Neural cell (in vitro differentiated cells): ENCODE measurements around the gene MAP3K1. TPM values are rescaled to one million over a fixed set of nuclear protein-coding genes. Genes with fewer than 3 reads are reported as not detected.
A peak's percentile ranks its signal among the peaks of the same experiment; 100 is the strongest.

Experiments
- H2AFZ ChIP-seq: fragments of 200-600, 300-800 bp; sonication (generic), shearing (Covaris generic); 2 replicates; pipeline ENCODE4 v1.6.0; 2014; ENCODE audit warnings: low read depth, mild to moderate bottlenecking, antibody characterized with exemption, low read length, moderate library complexity
- H3F3A ChIP-seq: fragments of 200-600 bp; shearing (Covaris generic); 2 replicates; pipeline ENCODE4 v1.6.1; 2016; ENCODE audit warnings: mild to moderate bottlenecking, moderate library complexity, mixed read lengths, antibody characterized with exemption, low read length; ENCODE audit not compliant: insufficient read depth, poor library complexity, severe bottlenecking
- H3K27ac ChIP-seq: fragments of 200-600, 300-800 bp; sonication (generic), shearing (Covaris generic); 2 replicates; pipeline ENCODE4 v1.5.1; 2014; ENCODE audit warnings: mild to moderate bottlenecking, low read length, moderate library complexity
- H3K27me3 ChIP-seq: fragments of 300-800, 200-600 bp; sonication (generic), shearing (Covaris generic); 2 replicates; pipeline ENCODE4 v1.6.0; 2014; ENCODE audit warnings: mild to moderate bottlenecking, low read depth, low read length, moderate library complexity; ENCODE audit not compliant: insufficient read depth
- H3K36me3 ChIP-seq: fragments of 300-800, 200-600 bp; sonication (generic), shearing (Covaris generic); 2 replicates; pipeline ENCODE4 v1.5.1; 2014; ENCODE audit warnings: mild to moderate bottlenecking, antibody characterized with exemption, low read length, moderate library complexity; ENCODE audit not compliant: insufficient read depth
- H3K4me2 ChIP-seq: fragments of 300-800, 200-600 bp; sonication (generic), shearing (Covaris generic); 2 replicates; pipeline ENCODE4 v1.6.0; 2014; ENCODE audit warnings: mild to moderate bottlenecking, low read length
- H3K4me3 ChIP-seq: fragments of 300-800, 200-600 bp; sonication (generic), shearing (Covaris generic); 2 replicates; pipeline ENCODE4 v1.5.1; 2014; ENCODE audit warnings: mild to moderate bottlenecking, low read length, moderate library complexity
- H3K79me2 ChIP-seq: fragments of 200-600 bp; shearing (Covaris generic); replicated peaks from 2 replicates; pipeline ENCODE4 v1.6.0; 2014; ENCODE audit warnings: mild to moderate bottlenecking, low read length, moderate library complexity; ENCODE audit not compliant: insufficient read depth
- H3K9ac ChIP-seq: fragments of 300-800, 200-600 bp; sonication (generic), shearing (Covaris generic); 2 replicates; pipeline ENCODE4 v1.6.1; 2016; ENCODE audit warnings: mild to moderate bottlenecking, low read length, mixed read lengths
- H3K9me2 ChIP-seq: fragments of 200-600 bp; shearing (Covaris generic); 2 replicates; pipeline ENCODE4 v1.6.1; 2016; ENCODE audit warnings: mild to moderate bottlenecking, low read length, mixed read lengths; ENCODE audit not compliant: insufficient read depth
- H3K9me3 ChIP-seq: fragments of 200-600, 300-800 bp; sonication (generic), shearing (Covaris generic); 2 replicates; pipeline ENCODE4 v1.6.1; 2016; ENCODE audit warnings: mild to moderate bottlenecking, mixed run types, low read length, moderate library complexity, mixed read lengths
- H4K20me1 ChIP-seq: fragments of 200-600 bp; shearing (Covaris generic); 2 replicates; pipeline ENCODE4 v1.6.1; 2016; ENCODE audit warnings: mild to moderate bottlenecking, mixed run types; ENCODE audit not compliant: insufficient read depth
- EP300 ChIP-seq: fragments of 450-650 bp; conservative IDR thresholded peaks from 2 replicates; pipeline ENCODE4 v1.6.1; 2014; ENCODE audit warnings: antibody characterized with exemption, mild to moderate bottlenecking, moderate library complexity; ENCODE audit not compliant: poor library complexity, severe bottlenecking
- EZH2 ChIP-seq: fragments of 200-600, 300-800 bp; shearing (Covaris generic), sonication (generic); IDR thresholded peaks from 2 replicates; pipeline ENCODE4 v1.6.1; 2014; ENCODE audit warnings: antibody characterized with exemption, low read length, borderline replicate concordance, mild to moderate bottlenecking; ENCODE audit not compliant: insufficient read depth, poor library complexity, severe bottlenecking
- MXI1 ChIP-seq: fragments of 450-650 bp; conservative IDR thresholded peaks from 2 replicates; pipeline ENCODE4 v1.6.1; 2014; ENCODE audit warnings: antibody characterized with exemption, mild to moderate bottlenecking; ENCODE audit not compliant: poor library complexity, severe bottlenecking
- POLR2AphosphoS5 ChIP-seq: IDR thresholded peaks from 2 replicates; pipeline ENCODE4 v1.6.1; 2012
- RAD21 ChIP-seq: fragments of 450-650 bp; conservative IDR thresholded peaks from 2 replicates; pipeline ENCODE4 v1.6.1; 2014; ENCODE audit warnings: antibody characterized with exemption, mild to moderate bottlenecking, moderate library complexity
- SMC3 ChIP-seq: fragments of 450-650 bp; conservative IDR thresholded peaks from 2 replicates; pipeline ENCODE4 v1.6.1; 2014; ENCODE audit warnings: antibody characterized with exemption, mild to moderate bottlenecking, moderate library complexity; ENCODE audit not compliant: poor library complexity
- TAF1 ChIP-seq: IDR thresholded peaks from 2 replicates; pipeline ENCODE4 v1.6.1; 2012; ENCODE audit warnings: low read depth
- polyA plus RNA-seq: library from polyadenylated mRNA; depleted of rRNA; stranded (reverse); fragments of >200 nt; gene quantifications from 2 replicates; pipeline ENCODE4 v1.2.3, GENCODE V29; 2014
- TF ChIP-seq, protein P1 (sequence below): IDR thresholded peaks from 2 replicates; pipeline ENCODE4 v1.6.1; 2012; ENCODE audit warnings: borderline replicate concordance
- TF ChIP-seq, protein P2 (sequence below): fragments of 450-650 bp; IDR thresholded peaks from 2 replicates; pipeline ENCODE4 v1.5.1; 2014; ENCODE audit warnings: antibody characterized with exemption, mild to moderate bottlenecking, moderate library complexity; ENCODE audit not compliant: poor library complexity, severe bottlenecking

MAP3K1 gene
- polyA plus RNA-seq, 1 donor from 2014 or later, result 26.4 TPM

DNA sequence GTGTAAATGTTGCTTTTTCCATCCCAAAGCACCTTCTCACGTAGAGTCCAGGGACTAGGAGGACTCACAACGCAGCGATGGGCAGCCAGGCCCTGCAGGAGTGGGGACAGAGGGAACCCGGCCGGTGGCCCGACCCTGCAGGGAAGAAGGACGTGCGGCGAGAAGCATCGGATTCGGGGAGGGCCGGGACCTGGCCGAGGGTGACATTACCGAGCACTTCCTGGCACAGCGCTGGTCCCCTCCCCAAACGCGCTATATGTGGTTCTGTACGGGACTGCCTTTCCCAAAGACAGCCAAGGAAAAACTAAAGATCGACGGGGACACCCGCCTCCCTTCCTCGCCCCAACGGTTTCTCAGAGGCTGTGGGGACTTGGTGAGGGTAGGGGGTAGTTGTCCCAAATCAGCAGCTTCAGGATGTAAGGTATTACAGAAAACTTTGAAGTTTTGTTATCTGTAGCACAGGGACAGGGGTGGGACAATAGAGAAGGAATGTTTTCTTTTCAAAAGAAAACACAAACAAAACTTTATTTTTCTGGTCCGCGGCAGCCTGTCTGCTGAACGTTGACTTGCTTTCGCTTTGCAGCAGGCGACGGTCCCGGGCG, 887 bp upstream of the MAP3K1 start:
- H4K20me1 ChIP-seq, result peaks cover 6% of the 10 kb centered on the region
- H3K4me2 ChIP-seq, result peak overlapping the region; percentile 43
- H3K27me3 ChIP-seq, result peaks cover 19% of the 10 kb centered on the region
- H2AFZ ChIP-seq, result peak overlapping the region; percentile 28
- no peaks in the 10 kb centered on the region for H3K36me3 ChIP-seq
- no peaks in the 10 kb centered on the region for H3K9me2 ChIP-seq
- no peaks in the 10 kb centered on the region for H3K9me3 ChIP-seq
- peaks cover 33% of the 10 kb centered on the region for H3K79me2 ChIP-seq
- H3K4me3 ChIP-seq, result peak overlapping the region; percentile 86
- H3K27ac ChIP-seq, result no peak overlapping the region
- H3F3A ChIP-seq, result no peaks in the 10 kb centered on the region
- TF ChIP-seq MXI1 (no peak), TAF1 (no peak), EP300 (no peak), SMC3 (no peak), RAD21 (no peak)
- TF ChIP-seq, protein P1, sequence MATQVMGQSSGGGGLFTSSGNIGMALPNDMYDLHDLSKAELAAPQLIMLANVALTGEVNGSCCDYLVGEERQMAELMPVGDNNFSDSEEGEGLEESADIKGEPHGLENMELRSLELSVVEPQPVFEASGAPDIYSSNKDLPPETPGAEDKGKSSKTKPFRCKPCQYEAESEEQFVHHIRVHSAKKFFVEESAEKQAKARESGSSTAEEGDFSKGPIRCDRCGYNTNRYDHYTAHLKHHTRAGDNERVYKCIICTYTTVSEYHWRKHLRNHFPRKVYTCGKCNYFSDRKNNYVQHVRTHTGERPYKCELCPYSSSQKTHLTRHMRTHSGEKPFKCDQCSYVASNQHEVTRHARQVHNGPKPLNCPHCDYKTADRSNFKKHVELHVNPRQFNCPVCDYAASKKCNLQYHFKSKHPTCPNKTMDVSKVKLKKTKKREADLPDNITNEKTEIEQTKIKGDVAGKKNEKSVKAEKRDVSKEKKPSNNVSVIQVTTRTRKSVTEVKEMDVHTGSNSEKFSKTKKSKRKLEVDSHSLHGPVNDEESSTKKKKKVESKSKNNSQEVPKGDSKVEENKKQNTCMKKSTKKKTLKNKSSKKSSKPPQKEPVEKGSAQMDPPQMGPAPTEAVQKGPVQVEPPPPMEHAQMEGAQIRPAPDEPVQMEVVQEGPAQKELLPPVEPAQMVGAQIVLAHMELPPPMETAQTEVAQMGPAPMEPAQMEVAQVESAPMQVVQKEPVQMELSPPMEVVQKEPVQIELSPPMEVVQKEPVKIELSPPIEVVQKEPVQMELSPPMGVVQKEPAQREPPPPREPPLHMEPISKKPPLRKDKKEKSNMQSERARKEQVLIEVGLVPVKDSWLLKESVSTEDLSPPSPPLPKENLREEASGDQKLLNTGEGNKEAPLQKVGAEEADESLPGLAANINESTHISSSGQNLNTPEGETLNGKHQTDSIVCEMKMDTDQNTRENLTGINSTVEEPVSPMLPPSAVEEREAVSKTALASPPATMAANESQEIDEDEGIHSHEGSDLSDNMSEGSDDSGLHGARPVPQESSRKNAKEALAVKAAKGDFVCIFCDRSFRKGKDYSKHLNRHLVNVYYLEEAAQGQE, result no peak
- TF ChIP-seq, protein P2, sequence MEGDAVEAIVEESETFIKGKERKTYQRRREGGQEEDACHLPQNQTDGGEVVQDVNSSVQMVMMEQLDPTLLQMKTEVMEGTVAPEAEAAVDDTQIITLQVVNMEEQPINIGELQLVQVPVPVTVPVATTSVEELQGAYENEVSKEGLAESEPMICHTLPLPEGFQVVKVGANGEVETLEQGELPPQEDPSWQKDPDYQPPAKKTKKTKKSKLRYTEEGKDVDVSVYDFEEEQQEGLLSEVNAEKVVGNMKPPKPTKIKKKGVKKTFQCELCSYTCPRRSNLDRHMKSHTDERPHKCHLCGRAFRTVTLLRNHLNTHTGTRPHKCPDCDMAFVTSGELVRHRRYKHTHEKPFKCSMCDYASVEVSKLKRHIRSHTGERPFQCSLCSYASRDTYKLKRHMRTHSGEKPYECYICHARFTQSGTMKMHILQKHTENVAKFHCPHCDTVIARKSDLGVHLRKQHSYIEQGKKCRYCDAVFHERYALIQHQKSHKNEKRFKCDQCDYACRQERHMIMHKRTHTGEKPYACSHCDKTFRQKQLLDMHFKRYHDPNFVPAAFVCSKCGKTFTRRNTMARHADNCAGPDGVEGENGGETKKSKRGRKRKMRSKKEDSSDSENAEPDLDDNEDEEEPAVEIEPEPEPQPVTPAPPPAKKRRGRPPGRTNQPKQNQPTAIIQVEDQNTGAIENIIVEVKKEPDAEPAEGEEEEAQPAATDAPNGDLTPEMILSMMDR, result no peak
- H3K9ac ChIP-seq, result peak overlapping the region; percentile 77

DNA sequence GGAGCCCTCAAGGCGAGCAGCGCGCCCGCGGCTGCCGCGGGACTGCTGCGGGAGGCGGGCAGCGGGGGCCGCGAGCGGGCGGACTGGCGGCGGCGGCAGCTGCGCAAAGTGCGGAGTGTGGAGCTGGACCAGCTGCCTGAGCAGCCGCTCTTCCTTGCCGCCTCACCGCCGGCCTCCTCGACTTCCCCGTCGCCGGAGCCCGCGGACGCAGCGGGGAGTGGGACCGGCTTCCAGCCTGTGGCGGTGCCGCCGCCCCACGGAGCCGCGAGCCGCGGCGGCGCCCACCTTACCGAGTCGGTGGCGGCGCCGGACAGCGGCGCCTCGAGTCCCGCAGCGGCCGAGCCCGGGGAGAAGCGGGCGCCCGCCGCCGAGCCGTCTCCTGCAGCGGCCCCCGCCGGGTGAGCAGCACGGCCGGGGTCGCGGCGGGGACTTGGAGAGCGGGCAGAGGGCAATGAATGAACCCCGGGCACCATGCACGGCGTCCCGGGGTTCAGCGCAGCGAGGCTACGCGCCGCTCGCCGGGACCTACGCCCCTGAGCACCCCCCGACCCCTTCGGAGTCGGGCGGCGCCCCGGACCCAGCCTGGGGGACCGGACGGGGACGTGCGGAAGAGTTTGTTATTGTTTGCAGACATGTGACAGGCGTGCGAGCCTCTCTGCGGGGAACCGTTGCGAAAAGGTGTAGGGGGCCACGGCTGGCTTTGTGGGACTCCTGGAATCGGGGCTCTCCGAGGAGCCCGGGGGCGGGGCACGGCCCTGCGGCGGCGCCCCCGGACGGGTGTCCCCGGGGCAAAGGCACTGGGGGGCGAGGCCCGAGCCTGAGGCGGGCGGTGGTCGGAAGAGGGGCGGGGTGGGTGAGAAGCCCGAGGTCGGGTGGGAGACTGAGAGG, 553 bp downstream of the MAP3K1 start:
- Histone ChIP-seq H3K27me3 (peaks cover 19% of the 10 kb centered on the region), H3K9ac (peak overlapping the region; percentile 77), H3K79me2 (peaks cover 47% of the 10 kb centered on the region), H3K36me3 (no peaks in the 10 kb centered on the region), H3K4me3 (peak overlapping the region; percentile 86), H3F3A (no peaks in the 10 kb centered on the region), H3K27ac (peak overlapping the region; percentile 53), H3K9me3 (no peaks in the 10 kb centered on the region), H3K9me2 (no peaks in the 10 kb centered on the region), H4K20me1 (peaks cover 6% of the 10 kb centered on the region), H2AFZ (no peak overlapping the region), H3K4me2 (no peak overlapping the region)
- TF ChIP-seq RAD21 (peak; percentile 32), TAF1 (no peak), EP300 (peak; percentile 23), MXI1 (no peak), EZH2 (no peak), POLR2AphosphoS5 (no peak), SMC3 (peak; percentile 18)
- TF ChIP-seq, protein P2, result peak; percentile 22
- TF ChIP-seq, protein P1, result no peak
